HepG2 (cell line): Measurements from ENCODE around the gene ZNF765. TPM values are rescaled to one million over a fixed set of nuclear protein-coding genes. Genes with fewer than 3 reads are reported as not detected.

Experiments used
- FIP1L1 ChIP-seq: fragments of 200-400 bp; formaldehyde crosslinking; IDR thresholded peaks from 2 replicates; pipeline ENCODE4 v1.6.1; 2018; ENCODE audit warnings: low read depth, mild to moderate bottlenecking, low read length, moderate library complexity, borderline replicate concordance; ENCODE audit not compliant: insufficient read depth
- RBM39 ChIP-seq: fragments of 200-400 bp; formaldehyde crosslinking; IDR thresholded peaks from one replicate; pipeline ENCODE4 v1.6.1; 2018; ENCODE audit warnings: antibody characterized with exemption, mild to moderate bottlenecking, low read depth, low read length; ENCODE audit not compliant: poor library complexity, severe bottlenecking
- SOX13 ChIP-seq, 3 experiments: fragments of 450-650 bp in 1 of 3; sonication (generic) in 1 of 3; formaldehyde crosslinking in 1 of 3; IDR thresholded peaks in 2 of 3; conservative IDR thresholded peaks in 1 of 3; 2 replicates each; pipeline versions ENCODE4 v1.5.0 to v1.6.1; 2016 to 2020; ENCODE audit warnings: antibody characterized with exemption in 1 of 3, mild to moderate bottlenecking in 1 of 3, missing compliant biosample characterization in 1 of 3, missing genetic modification reagents in 1 of 3, moderate library complexity in 1 of 3
- SPEN ChIP-seq: sonication (generic); formaldehyde crosslinking; IDR thresholded peaks from 2 replicates; pipeline ENCODE4 v1.5.1; 2020; ENCODE audit warnings: low read depth, mild to moderate bottlenecking, missing genetic modification reagents
- ZNF124 ChIP-seq: sonication (generic); formaldehyde crosslinking; IDR thresholded peaks from 2 replicates; pipeline ENCODE4 v1.4.0; 2020; ENCODE audit warnings: missing genetic modification reagents
- polyA plus RNA-seq, 8 experiments: library from polyadenylated mRNA; depleted of rRNA in 3 of 8; stranded (reverse) in 7 of 8; unstranded in 1 of 8; fragments of >200 nt; fragmentation: Illumina TruSeq in 4 of 8; extraction: Trizol in 4 of 8; gene quantifications; 2 replicates each; pipeline versions ENCODE4 v1.2.1 to v1.2.3, GENCODE V29; 2011 to 2016; ENCODE audit warnings: low read depth in 4 of 8, missing spikeins in 1 of 8, mixed read lengths in 1 of 8; ENCODE audit not compliant: insufficient read depth in 1 of 8
- total RNA-seq, 5 experiments: library from RNA; depleted of rRNA; stranded (reverse); fragments of >200 nt; fragmentation: Illumina TruSeq; extraction: Trizol; gene quantifications; 2 replicates each; pipeline ENCODE4 v1.2.3, GENCODE V29; 2016; ENCODE audit warnings: low read depth in 1 of 5
- TF ChIP-seq, protein P1 (sequence below): sonication (generic); formaldehyde crosslinking; IDR thresholded peaks from 2 replicates; pipeline ENCODE4 v1.4.0; 2020; ENCODE audit warnings: missing genetic modification reagents
- TF ChIP-seq, protein P2 (sequence below): sonication (generic); formaldehyde crosslinking; IDR thresholded peaks from 2 replicates; pipeline ENCODE4 v1.5.1; 2020; ENCODE audit warnings: mild to moderate bottlenecking, missing genetic modification reagents, borderline replicate concordance

The ZNF765 gene
- total and polyA plus RNA-seq, 2 of the 13 experiments (the other 11 are each of a cell fraction or from before 2014, with no cell fraction given) = 5.0 to 14.5 TPM

DNA sequence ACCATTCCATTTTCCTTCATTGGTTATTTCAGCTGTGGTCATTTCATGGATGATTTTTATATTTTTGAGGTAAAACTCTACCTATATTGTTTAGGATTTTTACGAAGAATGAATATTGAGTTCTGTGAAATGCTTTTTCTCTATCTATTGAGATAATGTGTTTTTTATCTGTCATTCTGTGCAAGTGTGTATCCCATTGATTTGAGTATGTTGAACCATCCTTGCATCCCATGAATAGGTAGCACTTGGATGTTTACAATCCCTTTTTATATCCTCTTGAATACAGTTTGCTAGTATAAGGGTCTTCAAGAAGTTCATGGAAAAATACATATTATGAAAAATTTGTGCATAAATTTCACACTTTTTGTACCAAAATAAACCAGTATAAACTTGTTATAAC is 39.2 kb upstream of the ZNF765 start (continued):
- TF ChIP-seq, protein P1, sequence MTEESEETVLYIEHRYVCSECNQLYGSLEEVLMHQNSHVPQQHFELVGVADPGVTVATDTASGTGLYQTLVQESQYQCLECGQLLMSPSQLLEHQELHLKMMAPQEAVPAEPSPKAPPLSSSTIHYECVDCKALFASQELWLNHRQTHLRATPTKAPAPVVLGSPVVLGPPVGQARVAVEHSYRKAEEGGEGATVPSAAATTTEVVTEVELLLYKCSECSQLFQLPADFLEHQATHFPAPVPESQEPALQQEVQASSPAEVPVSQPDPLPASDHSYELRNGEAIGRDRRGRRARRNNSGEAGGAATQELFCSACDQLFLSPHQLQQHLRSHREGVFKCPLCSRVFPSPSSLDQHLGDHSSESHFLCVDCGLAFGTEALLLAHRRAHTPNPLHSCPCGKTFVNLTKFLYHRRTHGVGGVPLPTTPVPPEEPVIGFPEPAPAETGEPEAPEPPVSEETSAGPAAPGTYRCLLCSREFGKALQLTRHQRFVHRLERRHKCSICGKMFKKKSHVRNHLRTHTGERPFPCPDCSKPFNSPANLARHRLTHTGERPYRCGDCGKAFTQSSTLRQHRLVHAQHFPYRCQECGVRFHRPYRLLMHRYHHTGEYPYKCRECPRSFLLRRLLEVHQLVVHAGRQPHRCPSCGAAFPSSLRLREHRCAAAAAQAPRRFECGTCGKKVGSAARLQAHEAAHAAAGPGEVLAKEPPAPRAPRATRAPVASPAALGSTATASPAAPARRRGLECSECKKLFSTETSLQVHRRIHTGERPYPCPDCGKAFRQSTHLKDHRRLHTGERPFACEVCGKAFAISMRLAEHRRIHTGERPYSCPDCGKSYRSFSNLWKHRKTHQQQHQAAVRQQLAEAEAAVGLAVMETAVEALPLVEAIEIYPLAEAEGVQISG (CRISPR knock-in tag) = no peak
- TF ChIP-seq SPEN (no peak), RBM39 (no peak), SOX13 (IDR thresholded peaks at IDR 0.05) (no peak), SOX13 (CRISPR knock-in tag; conservative IDR thresholded peaks at IDR 0.05 in 1 of 2, IDR thresholded peaks at IDR 0.05 in 1 of 2) (no peak), FIP1L1 (no peak), ZNF124 (CRISPR knock-in tag) (no peak)
- TF ChIP-seq, protein P2, sequence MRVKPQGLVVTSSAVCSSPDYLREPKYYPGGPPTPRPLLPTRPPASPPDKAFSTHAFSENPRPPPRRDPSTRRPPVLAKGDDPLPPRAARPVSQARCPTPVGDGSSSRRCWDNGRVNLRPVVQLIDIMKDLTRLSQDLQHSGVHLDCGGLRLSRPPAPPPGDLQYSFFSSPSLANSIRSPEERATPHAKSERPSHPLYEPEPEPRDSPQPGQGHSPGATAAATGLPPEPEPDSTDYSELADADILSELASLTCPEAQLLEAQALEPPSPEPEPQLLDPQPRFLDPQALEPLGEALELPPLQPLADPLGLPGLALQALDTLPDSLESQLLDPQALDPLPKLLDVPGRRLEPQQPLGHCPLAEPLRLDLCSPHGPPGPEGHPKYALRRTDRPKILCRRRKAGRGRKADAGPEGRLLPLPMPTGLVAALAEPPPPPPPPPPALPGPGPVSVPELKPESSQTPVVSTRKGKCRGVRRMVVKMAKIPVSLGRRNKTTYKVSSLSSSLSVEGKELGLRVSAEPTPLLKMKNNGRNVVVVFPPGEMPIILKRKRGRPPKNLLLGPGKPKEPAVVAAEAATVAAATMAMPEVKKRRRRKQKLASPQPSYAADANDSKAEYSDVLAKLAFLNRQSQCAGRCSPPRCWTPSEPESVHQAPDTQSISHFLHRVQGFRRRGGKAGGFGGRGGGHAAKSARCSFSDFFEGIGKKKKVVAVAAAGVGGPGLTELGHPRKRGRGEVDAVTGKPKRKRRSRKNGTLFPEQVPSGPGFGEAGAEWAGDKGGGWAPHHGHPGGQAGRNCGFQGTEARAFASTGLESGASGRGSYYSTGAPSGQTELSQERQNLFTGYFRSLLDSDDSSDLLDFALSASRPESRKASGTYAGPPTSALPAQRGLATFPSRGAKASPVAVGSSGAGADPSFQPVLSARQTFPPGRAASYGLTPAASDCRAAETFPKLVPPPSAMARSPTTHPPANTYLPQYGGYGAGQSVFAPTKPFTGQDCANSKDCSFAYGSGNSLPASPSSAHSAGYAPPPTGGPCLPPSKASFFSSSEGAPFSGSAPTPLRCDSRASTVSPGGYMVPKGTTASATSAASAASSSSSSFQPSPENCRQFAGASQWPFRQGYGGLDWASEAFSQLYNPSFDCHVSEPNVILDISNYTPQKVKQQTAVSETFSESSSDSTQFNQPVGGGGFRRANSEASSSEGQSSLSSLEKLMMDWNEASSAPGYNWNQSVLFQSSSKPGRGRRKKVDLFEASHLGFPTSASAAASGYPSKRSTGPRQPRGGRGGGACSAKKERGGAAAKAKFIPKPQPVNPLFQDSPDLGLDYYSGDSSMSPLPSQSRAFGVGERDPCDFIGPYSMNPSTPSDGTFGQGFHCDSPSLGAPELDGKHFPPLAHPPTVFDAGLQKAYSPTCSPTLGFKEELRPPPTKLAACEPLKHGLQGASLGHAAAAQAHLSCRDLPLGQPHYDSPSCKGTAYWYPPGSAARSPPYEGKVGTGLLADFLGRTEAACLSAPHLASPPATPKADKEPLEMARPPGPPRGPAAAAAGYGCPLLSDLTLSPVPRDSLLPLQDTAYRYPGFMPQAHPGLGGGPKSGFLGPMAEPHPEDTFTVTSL (CRISPR knock-in tag) = no peak
